ENCODE results near the gene MCRIP1. TPM values are rescaled to one million over a fixed set of nuclear protein-coding genes. Genes with fewer than 3 reads are reported as not detected.

Gene MCRIP1
- total RNA-seq, 3 donors from 2014 or later (not counting 1 experiment from before 2014, with no cell fraction given), result 81.1 to 95.5 (median 84.2) TPM

- DNase-seq, result no peak
- TF ChIP-seq, protein P1, sequence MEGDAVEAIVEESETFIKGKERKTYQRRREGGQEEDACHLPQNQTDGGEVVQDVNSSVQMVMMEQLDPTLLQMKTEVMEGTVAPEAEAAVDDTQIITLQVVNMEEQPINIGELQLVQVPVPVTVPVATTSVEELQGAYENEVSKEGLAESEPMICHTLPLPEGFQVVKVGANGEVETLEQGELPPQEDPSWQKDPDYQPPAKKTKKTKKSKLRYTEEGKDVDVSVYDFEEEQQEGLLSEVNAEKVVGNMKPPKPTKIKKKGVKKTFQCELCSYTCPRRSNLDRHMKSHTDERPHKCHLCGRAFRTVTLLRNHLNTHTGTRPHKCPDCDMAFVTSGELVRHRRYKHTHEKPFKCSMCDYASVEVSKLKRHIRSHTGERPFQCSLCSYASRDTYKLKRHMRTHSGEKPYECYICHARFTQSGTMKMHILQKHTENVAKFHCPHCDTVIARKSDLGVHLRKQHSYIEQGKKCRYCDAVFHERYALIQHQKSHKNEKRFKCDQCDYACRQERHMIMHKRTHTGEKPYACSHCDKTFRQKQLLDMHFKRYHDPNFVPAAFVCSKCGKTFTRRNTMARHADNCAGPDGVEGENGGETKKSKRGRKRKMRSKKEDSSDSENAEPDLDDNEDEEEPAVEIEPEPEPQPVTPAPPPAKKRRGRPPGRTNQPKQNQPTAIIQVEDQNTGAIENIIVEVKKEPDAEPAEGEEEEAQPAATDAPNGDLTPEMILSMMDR (IDR thresholded peaks at IDR 0.05), result no peak
- Histone ChIP-seq H3K27ac (ENCODE audit: low read length) (no peak overlapping the region), H3K4me3 (ENCODE audit: low read length) (no peak overlapping the region), H3K4me1 (ENCODE audit: control insufficient read depth, insufficient read depth, low read length) (no peaks in the 10 kb centered on the region), H3K36me3 (ENCODE audit: control insufficient read depth, insufficient read depth, low read length) (peaks cover 50% of the 10 kb centered on the region), H3K27me3 (ENCODE audit: control insufficient read depth, insufficient read depth, low read length) (no peaks in the 10 kb centered on the region), H3K9me3 (ENCODE audit: control insufficient read depth, insufficient read depth, low read length) (no peaks in the 10 kb centered on the region)
- 97% methylated on average over 12 of the region's 12 CpGs for WGBS (ENCODE audit: insufficient coverage)
- H3K27ac Mint-ChIP-seq, result peak overlapping the region in 1 of 2 donors; percentile 16
- H3K27me3 Mint-ChIP-seq (ENCODE audit: low read depth in 2 of 2), result no peaks in the 10 kb centered on the region
- H3K4me1 Mint-ChIP-seq, result peaks cover 4 to 5% of the 10 kb centered on the region in 2 donors
- intact Hi-C loops (cut with micrococcal nuclease), result no loop called here
- no peaks in the 10 kb centered on the region for H3K9me3 Mint-ChIP-seq
- H3K36me3 Mint-ChIP-seq, result no peaks in the 10 kb centered on the region
- H3K4me3 Mint-ChIP-seq, result no peak overlapping the region
- ATAC-seq, result no peak
These were observed 19.1 kb upstream of the MCRIP1 start for GRCh38 chr17:81852237-81852636.

DNA sequence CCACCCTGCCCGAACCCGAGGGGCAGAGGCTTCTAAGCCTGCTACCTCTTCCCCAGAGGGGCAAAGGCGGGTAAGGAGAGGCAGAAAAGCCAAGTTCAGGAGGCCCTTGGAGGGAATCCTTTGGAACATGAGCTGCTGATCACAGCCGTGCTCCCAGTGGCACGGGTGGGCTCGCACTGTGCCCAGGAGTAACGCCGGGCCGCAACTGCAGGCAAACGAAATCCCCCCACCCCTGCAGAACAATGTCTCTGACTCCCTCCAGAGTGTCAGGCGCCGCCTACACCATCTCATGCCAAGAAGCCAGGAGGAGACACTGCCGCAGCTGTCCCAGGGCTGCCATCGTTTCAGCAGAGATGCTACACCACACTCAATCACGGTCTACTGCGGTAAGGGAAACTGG, 18.3 kb upstream of the MCRIP1 start:
- Mint-ChIP-seq H3K9me3 (no peaks in the 10 kb centered on the region), H3K27me3 (ENCODE audit: low read depth in 2 of 2) (no peaks in the 10 kb centered on the region), H3K27ac (no peak overlapping the region), H3K4me1 (peaks cover 4 to 5% of the 10 kb centered on the region in 2 donors), H3K4me3 (no peak overlapping the region), H3K36me3 (no peaks in the 10 kb centered on the region)
- Histone ChIP-seq H3K27me3 (ENCODE audit: control insufficient read depth, insufficient read depth, low read length) (no peaks in the 10 kb centered on the region), H3K27ac (ENCODE audit: low read length) (no peak overlapping the region), H3K4me3 (ENCODE audit: low read length) (no peak overlapping the region), H3K4me1 (ENCODE audit: control insufficient read depth, insufficient read depth, low read length) (no peaks in the 10 kb centered on the region), H3K9me3 (ENCODE audit: control insufficient read depth, insufficient read depth, low read length) (no peaks in the 10 kb centered on the region), H3K36me3 (ENCODE audit: control insufficient read depth, insufficient read depth, low read length) (peaks cover 58% of the 10 kb centered on the region)
- WGBS (ENCODE audit: insufficient coverage), result 96% methylated on average over 16 of the region's 16 CpGs
- TF ChIP-seq, protein P1 (IDR thresholded peaks at IDR 0.05), result no peak
- no peak for DNase-seq
- intact Hi-C loops (cut with micrococcal nuclease), result no loop called here
- no peak for ATAC-seq

GRCh38 chr17:81849457-81849856, 16.4 kb upstream of the MCRIP1 start:
- H3K27me3 Mint-ChIP-seq (ENCODE audit: low read depth in 2 of 2), result no peaks in the 10 kb centered on the region
- no peak overlapping the region for H3K27ac Mint-ChIP-seq
- TF ChIP-seq, protein P1 (IDR thresholded peaks at IDR 0.05), result no peak
- Histone ChIP-seq H3K27ac (ENCODE audit: low read length) (no peak overlapping the region), H3K27me3 (ENCODE audit: control insufficient read depth, insufficient read depth, low read length) (no peaks in the 10 kb centered on the region), H3K36me3 (ENCODE audit: control insufficient read depth, insufficient read depth, low read length) (peaks cover 66% of the 10 kb centered on the region), H3K9me3 (ENCODE audit: control insufficient read depth, insufficient read depth, low read length) (no peaks in the 10 kb centered on the region), H3K4me3 (ENCODE audit: low read length) (no peak overlapping the region), H3K4me1 (ENCODE audit: control insufficient read depth, insufficient read depth, low read length) (no peaks in the 10 kb centered on the region)
- ATAC-seq (no peak), DNase-seq (no peak)
- H3K4me1 Mint-ChIP-seq, result peaks cover 0 to 4% of the 10 kb centered on the region in 2 donors
- no peaks in the 10 kb centered on the region for H3K9me3 Mint-ChIP-seq
- no peaks in the 10 kb centered on the region for H3K36me3 Mint-ChIP-seq
- no peak overlapping the region for H3K4me3 Mint-ChIP-seq
- 98% methylated on average over 9 of the region's 12 CpGs for WGBS (ENCODE audit: insufficient coverage)
- intact Hi-C loops (cut with micrococcal nuclease), result no loop called here

Data from natural killer cell (primary cell).